IMR-90 (cell line): Measurements from ENCODE around the gene CETN1. TPM values are rescaled to one million over a fixed set of nuclear protein-coding genes. Genes with fewer than 3 reads are reported as not detected.

Experiments used
- ATAC-seq: fragments of 200-7000 bp; cut with Tn5 transposase; 2 replicates; pipeline ENCODE4 v1.9.1; 2020; ENCODE audit warnings: low read depth, mild to moderate bottlenecking, moderate library complexity
- BruUV-seq: library from RNA; stranded (reverse); fragments of 400-500 nt; replicated peaks from 2 replicates; lab custom pipeline; 2021; lab: Mats Ljungman, UMichigan
- CTCF ChIA-PET: fragments of 300-600 bp; formaldehyde crosslinking; extraction: SDS; loops from one replicate; lab custom pipeline; 2021; ENCODE audit warnings: antibody characterized with exemption; lab: Yijun Ruan, JAX
- POLR2A ChIA-PET: fragments of 300-600 bp; sonication (Branson Sonifier 250); formaldehyde crosslinking; loops from one replicate; lab custom pipeline; 2022; ENCODE audit warnings: antibody characterized with exemption; ENCODE audit not compliant: unreplicated experiment; lab: Charles Lee
- DNase-seq: peaks from one replicate; pipeline ENCODE4 v3.0.0; 2013
- H2AFZ ChIP-seq: replicated peaks from 2 replicates; pipeline ENCODE3; 2013; ENCODE audit warnings: low read length, mild to moderate bottlenecking; ENCODE audit not compliant: poor library complexity
- H2AK5ac ChIP-seq: 2 replicates; pipeline ENCODE4 v1.6.1; 2013; ENCODE audit warnings: low read depth, low read length, inconsistent platforms
- H2AK9ac ChIP-seq: replicated peaks from 2 replicates; pipeline ENCODE3; 2013; ENCODE audit warnings: mild to moderate bottlenecking, low read depth, low read length, moderate library complexity; ENCODE audit not compliant: poor library complexity
- H2BK120ac ChIP-seq: 2 replicates; pipeline ENCODE4 v1.6.1; 2013; ENCODE audit warnings: low read depth, low read length, inconsistent platforms
- H2BK15ac ChIP-seq: 3 replicates; pipeline ENCODE4 v1.6.1; 2013; ENCODE audit warnings: low read depth, low read length, inconsistent platforms
- H2BK20ac ChIP-seq: 2 replicates; pipeline ENCODE4 v1.6.1; 2013; ENCODE audit warnings: low read depth, mild to moderate bottlenecking, inconsistent platforms, low read length, moderate library complexity
- H2BK5ac ChIP-seq: 2 replicates; pipeline ENCODE4 v1.6.1; 2013; ENCODE audit warnings: mild to moderate bottlenecking, low read depth, low read length, inconsistent platforms; ENCODE audit not compliant: poor library complexity, severe bottlenecking
- H3K14ac ChIP-seq: replicated peaks from 2 replicates; pipeline ENCODE4 v1.6.1; 2013; ENCODE audit warnings: low read depth, low read length, inconsistent platforms
- H3K18ac ChIP-seq: 2 replicates; pipeline ENCODE4 v1.6.1; 2013; ENCODE audit warnings: low read depth, low read length, control low read depth
- H3K23ac ChIP-seq: 2 replicates; pipeline ENCODE4 v1.6.1; 2013; ENCODE audit warnings: low read depth, low read length, inconsistent platforms
- H3K27ac ChIP-seq: 2 replicates; pipeline ENCODE4 v1.5.1; 2013; ENCODE audit warnings: mild to moderate bottlenecking, control low read depth, low read length; ENCODE audit not compliant: insufficient read depth
- H3K27me3 ChIP-seq: 2 replicates; pipeline ENCODE4 v1.6.1; 2013; ENCODE audit warnings: low read length; ENCODE audit not compliant: control insufficient read depth, insufficient read depth
- H3K36me3 ChIP-seq: 2 replicates; pipeline ENCODE4 v1.6.1; 2013; ENCODE audit warnings: low read length, mixed read lengths; ENCODE audit not compliant: control insufficient read depth, insufficient read depth
- H3K4ac ChIP-seq: 2 replicates; pipeline ENCODE4 v1.6.1; 2013; ENCODE audit warnings: low read depth, low read length, inconsistent platforms
- H3K4me1 ChIP-seq: 2 replicates; pipeline ENCODE4 v1.6.1; 2013; ENCODE audit warnings: low read length, mixed read lengths; ENCODE audit not compliant: control insufficient read depth, insufficient read depth
- H3K4me2 ChIP-seq: 2 replicates; pipeline ENCODE4 v1.6.1; 2013; ENCODE audit warnings: low read depth, mild to moderate bottlenecking, control low read depth, low read length, moderate library complexity
- H3K4me3 ChIP-seq: 2 replicates; pipeline ENCODE4 v1.5.1; 2013; ENCODE audit warnings: low read depth, mild to moderate bottlenecking, control low read depth, low read length, moderate library complexity; ENCODE audit not compliant: insufficient read depth
- H3K56ac ChIP-seq: 2 replicates; pipeline ENCODE4 v1.6.1; 2013; ENCODE audit warnings: low read length, inconsistent platforms; ENCODE audit not compliant: insufficient read depth; ENCODE audit errors: extremely low read depth
- H3K79me1 ChIP-seq, 2 experiments: 2 replicates each; pipeline ENCODE4 v1.6.1; 2013; ENCODE audit warnings: low read length in 2 of 2, inconsistent platforms in 1 of 2, low read depth in 1 of 2
- H3K9ac ChIP-seq: 2 replicates; pipeline ENCODE4 v1.6.1; 2013; ENCODE audit warnings: low read depth, low read length, control low read depth
- H3K9me1 ChIP-seq: 2 replicates; pipeline ENCODE4 v1.6.1; 2013; ENCODE audit warnings: low read length, inconsistent platforms; ENCODE audit not compliant: insufficient read depth
- H3K9me3 ChIP-seq: 2 replicates; pipeline ENCODE4 v1.6.1; 2013; ENCODE audit warnings: low read length; ENCODE audit not compliant: control insufficient read depth, insufficient read depth
- H4K20me1 ChIP-seq: 2 replicates; pipeline ENCODE4 v1.6.1; 2013; ENCODE audit warnings: low read length, inconsistent platforms; ENCODE audit not compliant: insufficient read depth
- H4K5ac ChIP-seq: 2 replicates; pipeline ENCODE4 v1.6.1; 2013; ENCODE audit warnings: mild to moderate bottlenecking, low read depth, low read length, control low read depth
- H4K8ac ChIP-seq, 2 experiments: 2 replicates each; pipeline ENCODE4 v1.6.1; 2013; ENCODE audit warnings: low read depth in 2 of 2, low read length in 2 of 2, control low read depth in 1 of 2, inconsistent platforms in 1 of 2
- H4K91ac ChIP-seq: 2 replicates; pipeline ENCODE4 v1.6.1; 2013; ENCODE audit warnings: low read depth, low read length, inconsistent platforms; ENCODE audit not compliant: insufficient read depth
- BHLHE40 ChIP-seq: fragments of 150-350 bp; IDR thresholded peaks from 2 replicates; pipeline ENCODE4 v1.6.1; 2016; ENCODE audit warnings: mild to moderate bottlenecking, low read depth, low read length
- CHD1 ChIP-seq: IDR thresholded peaks from 2 replicates; pipeline ENCODE4 v1.6.1; 2012; ENCODE audit warnings: low read depth, low read length, improper control_type of control experiment
- FOS ChIP-seq: fragments of 150-350 bp; IDR thresholded peaks from 2 replicates; pipeline ENCODE4 v1.6.1; 2016; ENCODE audit warnings: low read depth, low read length
- MAFK ChIP-seq: IDR thresholded peaks from 2 replicates; pipeline ENCODE4 v1.6.1; 2012; ENCODE audit warnings: low read depth, low read length, improper control_type of control experiment
- MXI1 ChIP-seq: IDR thresholded peaks from 2 replicates; pipeline ENCODE4 v1.6.1; 2012; ENCODE audit warnings: low read depth, mild to moderate bottlenecking, low read length, moderate library complexity, borderline replicate concordance
- NFE2L2 ChIP-seq: fragments of 150-350 bp; IDR thresholded peaks from 2 replicates; pipeline ENCODE4 v1.6.1; 2016; ENCODE audit warnings: low read depth, mild to moderate bottlenecking, low read length
- POLR2A ChIP-seq: IDR thresholded peaks from 2 replicates; pipeline ENCODE4 v1.6.1; 2012; ENCODE audit warnings: mild to moderate bottlenecking, low read depth, low read length
- RAD21 ChIP-seq: IDR thresholded peaks from 2 replicates; pipeline ENCODE4 v1.6.1; 2012; ENCODE audit warnings: low read length, improper control_type of control experiment
- RCOR1 ChIP-seq: IDR thresholded peaks from 2 replicates; pipeline ENCODE4 v1.6.1; 2012; ENCODE audit warnings: mild to moderate bottlenecking, low read length, improper control_type of control experiment; ENCODE audit not compliant: insufficient replicate concordance
- RFX5 ChIP-seq: IDR thresholded peaks from 2 replicates; pipeline ENCODE4 v1.8.0; 2012; ENCODE audit warnings: low read depth, mild to moderate bottlenecking, low read length, moderate library complexity
- USF2 ChIP-seq: fragments of 150-350 bp; IDR thresholded peaks from 2 replicates; pipeline ENCODE4 v1.6.1; 2017; ENCODE audit warnings: mild to moderate bottlenecking, antibody characterized with exemption, low read length, low read depth
- WGBS, 2 experiments: methylation state at CpG; one replicate each; pipeline versions ENCODE4 v1.1.5 to v1.1.7; 2013; ENCODE audit warnings: missing lambda C conversion rate in 2 of 2; ENCODE audit not compliant: insufficient read length in 1 of 2; ENCODE audit errors: extremely low coverage in 2 of 2; 5-methylcytosine and 5-hydroxymethylcytosine counted together
- dilution Hi-C: fragments of 300-500 bp; cut with HindIII; formaldehyde crosslinking; loops from one replicate; pipeline ENCODE4 v1.14.3; 2018; ENCODE audit warnings: low sequenced_read_pairs; ENCODE audit not compliant: unreplicated experiment
- in situ Hi-C: fragments of 300-500 bp; cut with MboI; formaldehyde crosslinking; loops from 3 replicates; pipeline ENCODE4 v1.14.3; 2019; ENCODE audit warnings: low sequenced_read_pairs, inconsistent platforms, mixed read lengths
- intact Hi-C: fragments of 100-400 bp; cut with micrococcal nuclease; formaldehyde crosslinking; loops from 2 replicates; pipeline ENCODE4 v1.10.0; 2022
- polyA plus RNA-seq, 3 experiments: library from polyadenylated mRNA; depleted of rRNA; stranded (reverse); fragments of >200 nt; gene quantifications; 2 replicates each; pipeline ENCODE4 v1.2.3, GENCODE V29; 2012; ENCODE audit warnings: low replicate concordance in 1 of 3
- total RNA-seq: library from RNA; depleted of rRNA; stranded (reverse); fragments of >200 nt; gene quantifications from 2 replicates; pipeline ENCODE4 v1.2.3, GENCODE V29; 2012

Gene CETN1
- total and polyA plus RNA-seq, 2 of the 4 experiments (the other 2 are of a cell fraction): not detected

GRCh38 chr18:570256-570655, 9.9 kb upstream of the CETN1 start:
- dilution Hi-C loops (no loop called here), in situ Hi-C loops (no loop called here), intact Hi-C loops (no loop called here)
- H3K9me3 ChIP-seq: no peaks in the 10 kb centered on the region
- no peaks in the 10 kb centered on the region for H3K36me3 ChIP-seq
- H2BK120ac ChIP-seq: no peak overlapping the region
- no CpG with 5 or more reads among the region's 3 CpGs for WGBS, 2 experiments
- ChIA-PET CTCF (no interaction called here), POLR2A (no interaction called here)
- H3K27me3 ChIP-seq: peaks cover 47% of the 10 kb centered on the region
- no peak overlapping the region for H2AFZ ChIP-seq
- H4K91ac ChIP-seq: no peak overlapping the region
- DNase-seq: no peak
- no peak overlapping the region for H3K14ac ChIP-seq
- H3K18ac ChIP-seq: no peak overlapping the region
- ATAC-seq: no peak
- H3K23ac ChIP-seq: no peak overlapping the region
- no peak overlapping the region for H3K27ac ChIP-seq
- H3K4me1 ChIP-seq: no peaks in the 10 kb centered on the region
- no peaks in the 10 kb centered on the region for H3K79me1 ChIP-seq
- no peak overlapping the region for H3K4me3 ChIP-seq
- no peak overlapping the region for H4K8ac ChIP-seq
- no peak overlapping the region for H3K9ac ChIP-seq
- no peak for TF ChIP-seq POLR2A
- no peak for TF ChIP-seq USF2
- no peak for TF ChIP-seq NFE2L2
- TF ChIP-seq RCOR1: no peak
- TF ChIP-seq RAD21: no peak
- TF ChIP-seq CHD1: no peak
- no peak for TF ChIP-seq BHLHE40
- TF ChIP-seq RFX5: no peak
- no peak for TF ChIP-seq FOS
- TF ChIP-seq MAFK: no peak
- no peak for TF ChIP-seq MXI1
- H2BK5ac ChIP-seq: no peak overlapping the region
- no peak overlapping the region for H2AK9ac ChIP-seq
- H4K5ac ChIP-seq: no peak overlapping the region
- H4K20me1 ChIP-seq: no peaks in the 10 kb centered on the region
- H2BK15ac ChIP-seq: no peak overlapping the region
- no TSS peak for BruUV-seq
- H3K56ac ChIP-seq: no peak overlapping the region
- no peaks in the 10 kb centered on the region for H3K9me1 ChIP-seq
- no peak overlapping the region for H2AK5ac ChIP-seq
- H3K4ac ChIP-seq: no peak overlapping the region
- H3K4me2 ChIP-seq: no peak overlapping the region
- H2BK20ac ChIP-seq: no peak overlapping the region
